ELF-1 (cell line): Measurements from ENCODE around the gene SLC44A3.
"Not testable (repeated sequence)": the region's sequence is repeated elsewhere in the genome, so short reads cannot be mapped to it uniquely, and the experiment has no call there.

Experiments
- DNase-seq: peaks from one replicate; pipeline ENCODE4 v3.0.0-alpha.2; 2016; ENCODE audit warnings: low read depth, low spot score

SLC44A3 gene

DNA sequence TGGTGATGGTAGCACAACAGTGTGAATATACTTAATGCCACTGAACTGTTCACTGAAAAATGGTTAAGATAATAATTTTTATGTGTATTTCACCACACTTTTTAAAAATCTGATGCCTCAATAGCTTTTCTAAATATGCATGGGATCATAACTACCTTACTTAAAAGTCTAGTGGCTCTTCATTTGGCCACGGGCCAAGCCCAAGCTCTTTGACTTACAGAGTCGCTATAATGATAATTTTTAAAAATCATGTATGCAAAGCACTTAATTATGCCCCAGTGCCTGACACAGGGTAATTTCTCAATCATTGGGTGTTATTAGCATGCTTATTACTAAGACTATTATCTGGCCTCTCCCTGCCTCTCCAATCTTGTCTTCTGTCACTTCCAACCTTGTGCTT lies 114.4 kb downstream of the SLC44A3 start:
- DNase-seq = no peak

DNA sequence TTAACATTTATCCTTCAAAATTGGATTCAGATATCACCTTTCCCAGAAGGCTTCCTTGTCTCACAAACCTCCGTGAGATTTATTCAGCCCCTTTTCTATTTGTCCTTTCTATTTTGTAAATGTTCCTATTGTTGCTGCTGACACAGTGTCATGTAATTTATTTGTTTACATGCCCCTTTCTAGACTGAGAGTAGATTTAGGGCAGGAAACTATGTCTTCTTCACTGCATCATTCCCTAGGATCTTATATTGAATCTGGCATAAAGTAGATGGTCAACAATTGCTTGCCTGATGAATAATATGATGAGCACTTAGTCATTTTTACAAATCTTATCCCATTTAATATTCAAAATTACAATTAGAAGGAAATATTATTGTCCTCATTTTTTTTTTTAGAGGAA lies 114.9 kb downstream of the SLC44A3 start:
- no peak for DNase-seq

DNA sequence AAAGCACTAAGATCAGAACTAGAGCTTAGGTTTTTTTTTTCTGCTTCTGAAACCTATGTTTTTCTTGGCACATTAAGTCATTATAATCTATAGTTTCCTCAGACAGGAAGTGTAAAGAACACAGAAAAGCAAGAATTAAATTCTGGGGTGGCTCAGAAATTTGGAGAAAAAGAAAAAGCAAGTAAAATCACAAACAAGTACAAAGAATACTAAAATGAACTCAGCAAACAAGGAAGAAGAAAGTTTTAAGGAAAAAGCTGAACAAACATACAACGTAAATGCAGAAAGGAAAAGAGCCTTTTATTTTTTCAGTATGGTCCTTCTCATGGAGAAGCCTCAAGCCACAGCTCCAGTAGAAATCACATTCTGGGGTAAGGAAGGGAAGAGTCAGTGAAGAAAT lies 115.3 kb downstream of the SLC44A3 start:
- no peak for DNase-seq

DNA sequence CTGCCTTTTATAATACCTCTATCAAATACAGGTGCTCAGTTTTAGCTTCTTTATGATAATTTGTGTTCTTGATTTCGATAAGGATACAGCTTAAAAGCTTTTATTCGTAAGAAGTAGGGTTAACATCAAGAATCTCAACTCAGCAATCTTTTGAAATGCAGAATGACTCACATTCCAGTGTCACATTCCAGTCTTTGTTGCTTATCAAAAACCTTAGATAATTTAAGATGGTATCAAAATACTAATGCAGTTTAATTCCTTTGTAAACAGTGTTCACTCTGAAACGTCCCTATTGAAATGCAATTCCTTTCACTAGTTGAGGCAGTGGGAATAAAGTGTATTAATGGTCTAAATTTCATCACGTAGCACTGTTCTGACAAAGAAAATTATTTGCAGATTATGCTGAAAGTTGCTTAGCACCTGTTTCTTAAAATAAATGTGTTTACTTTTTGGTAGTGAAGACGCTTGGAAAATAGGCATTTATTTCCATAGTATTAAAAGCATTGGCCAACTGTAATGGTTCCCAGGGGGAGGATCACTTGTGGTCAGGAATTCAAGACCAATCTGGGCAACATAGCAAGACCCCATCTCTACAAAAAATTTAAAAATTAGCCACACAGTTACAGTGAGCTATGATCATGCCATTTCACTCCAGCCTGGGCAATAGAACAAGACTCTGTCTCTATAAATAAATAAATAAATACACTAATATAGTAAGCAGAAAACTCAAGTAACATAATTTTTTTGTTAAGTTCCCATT lies 116.9 kb downstream of the SLC44A3 start:
- no peak for DNase-seq

DNA sequence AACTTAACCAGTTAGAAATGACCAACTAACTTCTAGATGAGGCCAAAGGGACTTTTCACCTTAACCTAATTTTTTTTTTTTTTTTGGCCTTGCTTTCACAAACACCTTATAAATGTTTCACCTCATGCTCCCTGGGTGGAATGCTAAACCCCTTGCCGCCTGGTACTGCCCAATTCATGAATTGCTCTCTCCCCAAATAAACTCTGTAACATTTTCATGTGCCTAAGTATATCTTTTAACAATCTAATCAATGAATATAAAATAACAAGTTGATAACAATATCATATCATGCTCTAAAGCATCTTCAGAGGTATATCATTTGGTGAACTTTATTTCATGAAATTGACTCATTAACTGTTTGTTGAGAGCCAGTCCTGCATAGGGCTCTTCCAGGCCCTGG lies 117.7 kb downstream of the SLC44A3 start:
- DNase-seq = no peak

DNA sequence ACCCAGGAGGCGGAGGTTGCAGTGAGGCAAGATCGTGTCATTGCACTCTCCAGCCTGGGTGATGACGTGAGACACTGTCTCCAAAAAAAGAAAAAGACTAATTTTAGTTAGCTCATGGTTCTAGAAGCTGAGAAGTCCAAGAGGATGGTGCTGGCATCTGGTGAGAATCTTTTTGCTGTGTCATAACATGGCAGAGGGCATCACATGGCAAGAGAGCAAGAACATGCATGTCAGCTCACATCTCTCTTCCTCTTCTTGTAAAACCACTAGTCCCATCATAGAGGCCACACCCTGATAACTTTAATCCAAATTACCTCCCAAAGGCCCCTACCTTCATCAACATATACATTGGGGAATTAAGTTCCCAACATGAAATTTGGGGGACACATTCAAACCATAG lies 120.6 kb downstream of the SLC44A3 start:
- DNase-seq = no peak

DNA sequence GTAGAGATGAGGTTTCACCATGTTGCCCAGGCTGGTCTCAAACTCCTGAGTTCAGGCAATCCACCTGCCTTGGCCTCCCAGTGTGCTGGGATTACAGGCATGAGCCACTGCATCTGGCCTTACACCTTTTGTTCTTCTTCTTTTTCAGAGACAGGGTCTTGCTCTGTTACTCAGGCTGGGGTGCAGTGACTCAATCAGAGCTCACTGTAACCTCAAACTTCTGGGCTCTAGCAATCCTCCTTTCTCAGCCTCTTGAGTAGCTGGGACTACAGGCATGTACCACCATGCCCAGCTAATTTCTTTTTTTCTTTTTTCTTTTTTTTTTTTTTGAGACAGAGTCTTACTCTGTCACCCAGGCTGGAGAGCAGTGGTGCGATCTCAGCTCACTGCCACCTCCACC lies 121.3 kb downstream of the SLC44A3 start:
- not testable (repeated sequence) for DNase-seq

DNA sequence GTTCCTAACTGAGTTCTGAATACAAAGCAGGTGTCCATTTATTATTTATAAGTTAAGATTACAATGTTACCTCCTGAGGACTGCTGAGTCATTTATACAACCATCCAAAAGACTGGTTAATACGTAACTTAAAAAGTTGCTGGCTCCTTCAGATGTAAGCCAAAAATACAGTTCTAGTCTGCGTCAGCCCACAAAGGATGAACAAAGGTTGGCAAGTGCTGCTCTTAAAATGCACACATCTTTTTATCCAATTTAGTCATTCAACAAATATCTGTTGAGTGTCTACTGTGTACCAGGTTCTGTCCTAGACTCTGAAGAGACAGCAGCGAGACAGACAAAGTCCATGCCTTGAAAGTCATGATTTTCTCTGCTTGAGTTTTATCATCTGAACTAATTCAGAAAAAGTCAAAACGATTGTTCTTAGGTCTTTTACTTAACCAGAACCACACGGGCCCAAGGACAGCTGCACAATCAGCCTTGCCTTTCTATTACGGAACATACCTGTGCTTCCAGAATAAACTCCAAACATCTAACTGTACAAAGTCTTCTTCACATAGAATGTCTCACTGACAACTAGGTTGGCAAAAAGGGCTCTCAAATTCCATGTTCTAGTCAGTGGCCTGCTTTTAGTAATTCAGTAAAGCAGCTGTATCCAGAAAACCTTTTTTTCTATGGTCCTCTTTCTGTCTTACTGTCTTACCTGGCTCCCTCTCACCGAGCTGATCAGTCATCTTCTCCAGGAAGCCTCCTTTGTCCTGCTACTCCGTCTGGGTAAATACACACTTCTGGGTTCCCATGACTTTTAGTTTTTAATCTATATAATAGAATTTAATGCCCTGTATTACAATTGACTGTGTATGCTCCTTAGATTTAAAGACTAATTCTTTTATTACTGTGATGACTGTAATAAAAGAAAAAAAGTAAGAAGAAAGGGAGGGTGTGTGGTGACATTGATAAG lies 122.3 kb downstream of the SLC44A3 start:
- DNase-seq = no peak
